ENCODE results near the gene PPCDC. TPM values are rescaled to one million over a fixed set of nuclear protein-coding genes. Genes with fewer than 3 reads are reported as not detected.
A peak's percentile ranks its signal among the peaks of the same experiment; 100 is the strongest.

The PPCDC gene
- 18.0 TPM for total RNA-seq (2021; ENCODE audit: unreplicated experiment)
- 18.7 and 23.5 TPM in 2 replicates for polyA plus RNA-seq (2012)
- percentile 76 among the genes with signal in this experiment for Bru-seq, nascent RNA
- percentile 62 among the genes with signal in this experiment for BruChase-seq, experiment 1, labeled RNA remaining after a 6-hour chase
- BruChase-seq, experiment 2, labeled RNA remaining after a 2-hour chase = percentile 79 among the genes with signal in this experiment
- long read RNA-seq, transcript PPCDC-201 (6 exons, 2,250 nt) = major isoform, 11 of 23 reads
- long read RNA-seq, partial matches to known transcripts = 2 of 23 reads
- long read RNA-seq, other reads (novel, unspliced or antisense) = 5 of 23 reads

GRCh38 chr15:75023181-75023871 lies at the start of gene PPCDC:
PPCDC (plus strand) TSS chr15:75023590; CDS start chr15:75028319, 4,729 bp downstream.
- intact Hi-C loops (cut with micrococcal nuclease) = no loop called here
- no TSS peak for BruUV-seq (replicated peaks)
- no peaks in the 10 kb centered on the region for H3K36me3 ChIP-seq (ENCODE audit: control insufficient read depth in 1 of 2, insufficient read depth in 2 of 2, low read length in 2 of 2)
- H3K9ac ChIP-seq (ENCODE audit: low read length) = peak within 1 kb of the TSS; percentile 100
- H3K9me3 ChIP-seq (ENCODE audit: control insufficient read depth in 1 of 2, insufficient read depth in 1 of 2, low read depth in 1 of 2, low read length in 2 of 2) = no peaks in the 10 kb centered on the region
- peak within 1 kb of the TSS; percentile 70 to 99 for H3K4me3 ChIP-seq (replicated peaks in 1 of 2; ENCODE audit: low read depth in 1 of 2, low read length in 2 of 2)
- H3K9me2 ChIP-seq (ENCODE audit: insufficient read depth) = no peaks in the 10 kb centered on the region
- ATAC-seq = peak; percentile 99
- RAD21 ChIA-PET (ENCODE audit: low non-redundant PET in 1 of 2, low total read pairs in 2 of 2, uncharacterized antibody in 2 of 2, unreplicated experiment in 2 of 2) = interaction anchor here in 1 of 2 experiments (0.7 kb wide), 1 partner anchor 255 kb away, joined by 3 read pairs; no protein-coding TSS in a partner anchor
- peak within 1 kb of the TSS; percentile 90 for H3K4me2 ChIP-seq (ENCODE audit: low read length)
- peak within 1 kb of the TSS; percentile 32 for H2AFZ ChIP-seq (ENCODE audit: low read depth, low read length, poor library complexity, severe bottlenecking)
- peak within 1 kb of the TSS; percentile 85 for H3K27ac ChIP-seq (ENCODE audit: low read depth, low read length)
- POLR2A ChIA-PET = interaction anchor here (0.8 to 1.6 kb wide), 4 partner anchors 11 to 180 kb away, joined by 3 to 4 read pairs (median 3); no protein-coding TSS in a partner anchor
- H3K27me3 ChIP-seq (ENCODE audit: insufficient read depth, low read length) = no peaks in the 10 kb centered on the region
- TF ChIP-seq EGR1 (IDR thresholded peaks at IDR 0.05; ENCODE audit: low read depth) (no peak), SP1 (IDR thresholded peaks at IDR 0.05; ENCODE audit: low read depth) (peak; percentile 67), MAX (IDR thresholded peaks at IDR 0.05) (peak; percentile 81), SRF (IDR thresholded peaks at IDR 0.05; ENCODE audit: low read depth) (no peak), ZFX (IDR thresholded peaks at IDR 0.05) (peak; percentile 28; the same call in 1 of the 2 replicates), FOSL1 (IDR thresholded peaks at IDR 0.05; ENCODE audit: low read depth) (no peak), ZBTB33 (IDR thresholded peaks at IDR 0.05; ENCODE audit: extremely low read depth, insufficient replicate concordance, low read length) (peak; percentile 100), YY1 (IDR thresholded peaks at IDR 0.05; ENCODE audit: extremely low read depth, insufficient replicate concordance, low read depth, low read length) (peak; percentile 62), POLR2A (IDR thresholded peaks at IDR 0.05; ENCODE audit: borderline replicate concordance, extremely low read depth, insufficient read depth, insufficient read length) (peak; percentile 93), SIN3A (IDR thresholded peaks at IDR 0.05; ENCODE audit: low read depth) (peak; percentile 92), ATF3 (IDR thresholded peaks at IDR 0.05) (no peak), JUND (IDR thresholded peaks at IDR 0.05) (no peak), EZH2 (IDR thresholded peaks at IDR 0.05) (no peak), POLR2AphosphoS5 (IDR thresholded peaks at IDR 0.05; ENCODE audit: low read depth, low read length) (peak; percentile 98), RAD21 (IDR thresholded peaks at IDR 0.05; ENCODE audit: low read depth) (no peak)
- H3K4me1 ChIP-seq (ENCODE audit: control insufficient read depth in 1 of 2, insufficient read depth in 2 of 2, low read length in 2 of 2) = peaks cover 0 to 18% of the 10 kb centered on the region in 2 experiments; a peak in 2 of 4 replicates
- H3K79me2 ChIP-seq (ENCODE audit: insufficient read depth, low read length) = peaks cover 27% of the 10 kb centered on the region
- H4K20me1 ChIP-seq (ENCODE audit: insufficient read depth) = no peaks in the 10 kb centered on the region
- peak; percentile 91 for DNase-seq (ENCODE audit: low read depth, low spot score)
- CTCF ChIA-PET = interaction anchor here (0.8 to 1.6 kb wide), 3 partner anchors 9 to 181 kb away, joined by 3 to 5 read pairs (median 5); partner anchors contain the start of gene C15orf39
